ENCODE results near the gene ELAC1. TPM values are rescaled to one million over a fixed set of nuclear protein-coding genes. Genes with fewer than 3 reads are reported as not detected.

ELAC1 gene
- total and polyA plus RNA-seq, 2 experiments from 2014 or later: 2.8 to 3.2 TPM

- no peak overlapping the region for H3K4me3 ChIP-seq
- Mint-ChIP-seq H3K27ac (peak overlapping the region; percentile 87), H3K4me1 (peaks cover 74% of the 10 kb centered on the region)
Measured at GRCh38 chr18:51037230-51037629, 69.4 kb downstream of the ELAC1 start.

More at GRCh38 chr18:51037230-51037629, 69.4 kb downstream of the ELAC1 start:
- ATAC-seq: no peak
- Mint-ChIP-seq H3K27me3 (ENCODE audit: insufficient read depth, low read depth, poor library complexity) (peaks cover 11% of the 10 kb centered on the region), H3K4me3 (no peak overlapping the region), H3K36me3 (ENCODE audit: low read depth) (peaks cover 16% of the 10 kb centered on the region; the same call in 2 of the 3 replicates), H3K9me3 (no peaks in the 10 kb centered on the region)
- no peak for DNase-seq (ENCODE audit: low spot score)
- Histone ChIP-seq H4K20me1 (replicated peaks; ENCODE audit: insufficient read depth) (peaks cover 22% of the 10 kb centered on the region; the same call in 1 of the 2 replicates), H3K4me1 (ENCODE audit: insufficient read depth) (peaks cover 72% of the 10 kb centered on the region), H3F3A (replicated peaks; ENCODE audit: low read depth) (no peaks in the 10 kb centered on the region; the same call in 1 of the 2 replicates), H3K36me3 (ENCODE audit: insufficient read depth) (no peaks in the 10 kb centered on the region), H3K27me3 (ENCODE audit: insufficient read depth) (no peaks in the 10 kb centered on the region), H3K79me2 (replicated peaks; ENCODE audit: insufficient read depth) (peaks cover 97% of the 10 kb centered on the region), H2AFZ (no peak overlapping the region), H3K27ac (ENCODE audit: low read depth) (0 out of 2 replicates have a peak overlapping the region, but pooled peaks have one; percentile 35), H3K4me2 (no peak overlapping the region), H3K9me2 (ENCODE audit: insufficient read depth) (no peaks in the 10 kb centered on the region)
- TF ChIP-seq STAT1 (IDR thresholded peaks at IDR 0.05; ENCODE audit: unreplicated experiment): no peak
- no peak for TF ChIP-seq NANOG (IDR thresholded peaks at IDR 0.05; ENCODE audit: borderline replicate concordance)
- no peak for TF ChIP-seq CREB1 (CRISPR knock-in tag; IDR thresholded peaks at IDR 0.05; ENCODE audit: low read depth)
- TF ChIP-seq ZNF331 (CRISPR knock-in tag; IDR thresholded peaks at IDR 0.05; ENCODE audit: low read depth): no peak
- TF ChIP-seq JUNB (IDR thresholded peaks at IDR 0.05; ENCODE audit: unreplicated experiment): no peak
- no peak for TF ChIP-seq ZNF114 (CRISPR knock-in tag; IDR thresholded peaks at IDR 0.05)
- TF ChIP-seq EZH2 (IDR thresholded peaks at IDR 0.05; ENCODE audit: low read depth, unreplicated experiment): no peak

Small RNA genes within 50 kb of the gene (small RNA-seq; reads per million reads assigned to genes)
- not detected for gene RF00019 (ENCODE audit: low replicate concordance)

Other genes with a start within 250 kb of the ELAC1 start
- gene MRO, start 148.0 kb upstream of the ELAC1 start, total RNA-seq (2014; rRNA removed; shearing (Covaris generic)): 0.80 and 2.0 TPM in 2 replicates
- 0.68 and 0.78 TPM in 2 replicates for gene MRO, start 148.0 kb upstream of the ELAC1 start, polyA plus RNA-seq (2016; fragmentation: Nextera tagmentation; extraction: Ambion mirVana)
- gene ME2, start 88.9 kb upstream of the ELAC1 start, total RNA-seq (2014; rRNA removed; shearing (Covaris generic)): 101 and 102 TPM in 2 replicates
- 61.0 and 62.8 TPM in 2 replicates for gene ME2, start 88.9 kb upstream of the ELAC1 start, polyA plus RNA-seq (2016; fragmentation: Nextera tagmentation; extraction: Ambion mirVana)
- 103 and 123 TPM in 2 replicates for gene SMAD4, start 62.2 kb downstream of the ELAC1 start, total RNA-seq (2014; rRNA removed; shearing (Covaris generic))
- 41.9 and 42.5 TPM in 2 replicates for gene SMAD4, start 62.2 kb downstream of the ELAC1 start, polyA plus RNA-seq (2016; fragmentation: Nextera tagmentation; extraction: Ambion mirVana)
- 109 and 118 TPM in 2 replicates for gene MEX3C, start 229.6 kb downstream of the ELAC1 start, total RNA-seq (2014; rRNA removed; shearing (Covaris generic))
- gene MEX3C, start 229.6 kb downstream of the ELAC1 start, polyA plus RNA-seq (2016; fragmentation: Nextera tagmentation; extraction: Ambion mirVana): 28.8 and 30.9 TPM in 2 replicates